CD14-positive monocyte (primary cell): Measurements from ENCODE around the gene KMT2B. TPM values are rescaled to one million over a fixed set of nuclear protein-coding genes. Genes with fewer than 3 reads are reported as not detected.
A peak's percentile ranks its signal among the peaks of the same experiment; 100 is the strongest.

ENCODE experiments used
- DNase-seq, 3 donors: peaks; one replicate each; pipeline ENCODE4 v3.0.0-alpha.2; 2011 to 2022
- H2AFZ ChIP-seq: 2 replicates; pipeline ENCODE4 v1.6.0; 2012; ENCODE audit warnings: mild to moderate bottlenecking, low read depth, low read length, inconsistent platforms; ENCODE audit not compliant: insufficient read depth, poor library complexity, severe bottlenecking
- H3K27ac ChIP-seq, 2 donors: 1 replicate in 1 of 2; 2 replicates in 1 of 2; pipeline ENCODE4 v1.5.1; 2012 to 2013; ENCODE audit warnings: low read length in 2 of 2, control low read depth in 1 of 2, inconsistent platforms in 1 of 2, low read depth in 1 of 2, mild to moderate bottlenecking in 1 of 2
- H3K27me3 ChIP-seq, 2 donors: one replicate each; pipeline versions ENCODE4 v1.6.0 to v1.6.1; 2011 to 2013; ENCODE audit warnings: low read length in 2 of 2; ENCODE audit not compliant: control insufficient read depth in 2 of 2, insufficient read depth in 2 of 2
- H3K36me3 ChIP-seq, 2 donors: replicated peaks in 1 of 2; 1 replicate in 1 of 2; 2 replicates in 1 of 2; pipeline versions ENCODE4 v1.5.1 to v1.6.1; 2012 to 2013; ENCODE audit warnings: low read length in 2 of 2, control low read depth in 1 of 2, inconsistent platforms in 1 of 2, mild to moderate bottlenecking in 1 of 2; ENCODE audit not compliant: insufficient read depth in 2 of 2, control insufficient read depth in 1 of 2
- H3K4me1 ChIP-seq, 2 donors: 1 replicate in 1 of 2; 2 replicates in 1 of 2; pipeline versions ENCODE4 v1.5.1 to v1.6.1; 2012 to 2013; ENCODE audit warnings: low read length in 2 of 2, control low read depth in 1 of 2, inconsistent platforms in 1 of 2, mild to moderate bottlenecking in 1 of 2, moderate library complexity in 1 of 2; ENCODE audit not compliant: insufficient read depth in 2 of 2, control insufficient read depth in 1 of 2
- H3K4me2 ChIP-seq: replicated peaks from 2 replicates; pipeline ENCODE3; 2012; ENCODE audit warnings: low read length, moderate library complexity, mild to moderate bottlenecking; ENCODE audit not compliant: poor library complexity, severe bottlenecking; ENCODE audit errors: extremely low read depth
- H3K4me3 ChIP-seq, 3 experiments: fragments of 200-600 bp in 1 of 3; sonication (generic) in 1 of 3; replicated peaks in 1 of 3; 1 replicate in 2 of 3; 2 replicates in 1 of 3; pipeline ENCODE4 v1.5.1; 2011 to 2013; ENCODE audit warnings: low read length in 3 of 3, mild to moderate bottlenecking in 3 of 3, control low read depth in 2 of 3, low read depth in 2 of 3, inconsistent platforms in 1 of 3, moderate library complexity in 1 of 3
- H3K79me2 ChIP-seq: 2 replicates; pipeline ENCODE4 v1.6.0; 2012; ENCODE audit warnings: mild to moderate bottlenecking, control low read depth, inconsistent platforms, low read length, moderate library complexity; ENCODE audit not compliant: insufficient read depth
- H3K9ac ChIP-seq: 2 replicates; pipeline ENCODE4 v1.6.0; 2017; ENCODE audit warnings: low read length, mild to moderate bottlenecking; ENCODE audit not compliant: insufficient read depth, poor library complexity, severe bottlenecking
- H3K9me3 ChIP-seq, 2 donors: replicated peaks in 1 of 2; 1 replicate in 1 of 2; 2 replicates in 1 of 2; pipeline versions ENCODE4 v1.5.1 to v1.6.1; 2012 to 2013; ENCODE audit warnings: low read length in 2 of 2, control low read depth in 1 of 2; ENCODE audit not compliant: control insufficient read depth in 1 of 2, insufficient read depth in 1 of 2
- H4K20me1 ChIP-seq: 2 replicates; pipeline ENCODE4 v1.6.0; 2012; ENCODE audit warnings: mild to moderate bottlenecking, low read length, control low read depth, moderate library complexity; ENCODE audit not compliant: insufficient read depth
- H3K27ac Mint-ChIP-seq, 7 donors: one replicate each; pipeline ENCODE4 v1.8.0; 2020; ENCODE audit warnings: mild to moderate bottlenecking in 7 of 7, mixed read lengths in 7 of 7, moderate library complexity in 6 of 7, inconsistent platforms in 2 of 7
- H3K27me3 Mint-ChIP-seq, 3 donors: one replicate each; pipeline ENCODE4 v1.8.0; 2021 to 2022; ENCODE audit warnings: low read depth in 3 of 3, mild to moderate bottlenecking in 3 of 3, mixed read lengths in 3 of 3, moderate library complexity in 3 of 3, inconsistent platforms in 1 of 3
- H3K36me3 Mint-ChIP-seq, 2 donors: one replicate each; pipeline ENCODE4 v1.8.0; 2020; ENCODE audit warnings: mixed read lengths in 2 of 2, inconsistent platforms in 1 of 2, mild to moderate bottlenecking in 1 of 2
- H3K4me1 Mint-ChIP-seq: one replicate; pipeline ENCODE4 v1.8.0; 2020; ENCODE audit warnings: mild to moderate bottlenecking, mixed read lengths
- H3K4me3 Mint-ChIP-seq, 2 donors: one replicate each; pipeline ENCODE4 v1.8.0; 2020; ENCODE audit warnings: mild to moderate bottlenecking in 2 of 2, mixed read lengths in 2 of 2, moderate library complexity in 1 of 2
- H3K9me3 Mint-ChIP-seq, 7 donors: one replicate each; pipeline ENCODE4 v1.8.0; 2020 to 2022; ENCODE audit warnings: mixed read lengths in 7 of 7, mild to moderate bottlenecking in 6 of 7, moderate library complexity in 6 of 7, inconsistent platforms in 2 of 7
- CTCF ChIP-seq: fragments of 200-600 bp; IDR thresholded peaks from one replicate; pipeline ENCODE4 v1.8.0; 2022; ENCODE audit warnings: antibody characterized with exemption, mild to moderate bottlenecking
- WGBS: methylation state at CpG from one replicate; pipeline ENCODE4 v1.1.5; 2013; ENCODE audit warnings: missing lambda C conversion rate; ENCODE audit not compliant: insufficient coverage; 5-methylcytosine and 5-hydroxymethylcytosine counted together
- intact Hi-C, 2 donors: fragments of 100-400 bp; cut with micrococcal nuclease; formaldehyde crosslinking; loops; one replicate each; pipeline versions ENCODE4 v1.15.0 to v1.15.1; 2023
- polyA minus RNA-seq: library from RNA; depleted of rRNA, polyadenylated mRNA; stranded (reverse); fragments of >200 nt; gene quantifications from 2 replicates; pipeline ENCODE4 v1.2.3, GENCODE V29; 2012
- polyA plus RNA-seq, 3 donors: library from polyadenylated mRNA; depleted of rRNA in 1 of 3; unstranded in 2 of 3; stranded (reverse) in 1 of 3; fragments of 300-500 nt in 2 of 3; fragments of >200 nt in 1 of 3; fragmentation: Illumina TruSeq in 2 of 3; gene quantifications; 1 replicate in 2 of 3; 2 replicates in 1 of 3; pipeline ENCODE4 v1.2.3, GENCODE V29; 2012 to 2021
- total RNA-seq, 12 experiments: library from RNA in 1 of 12; stranded (reverse) in 1 of 12; fragments of 120-200 nt in 1 of 12; gene quantifications; one replicate each; pipeline ENCODE4 v1.2.4 and lab custom pipeline; 2013 to 2026; ENCODE audit warnings: mixed read lengths in 6 of 12, inconsistent platforms in 1 of 12

Gene KMT2B
- total RNA-seq (2013): 7.6 TPM
- polyA plus RNA-seq (10 to 100 TPM in 1 of 3 donors, under 1 TPM in 2; 0.32 to 63.6 (median 0.65) TPM), polyA minus RNA-seq (10.9 and 14.0 TPM in 2 replicates), total RNA-seq (lab: John Stamatoyannopoulos, UW) (17.3 to 74.7 (median 33.9) reads per million in 11 experiments)

- Histone ChIP-seq H3K4me3 (peak within 1 kb of the TSS; percentile 78 to 91 (median 81)), H2AFZ (peak within 1 kb of the TSS; percentile 98), H3K27me3 (no peaks in the 10 kb centered on the region), H3K9me3 (no peaks in the 10 kb centered on the region), H3K79me2 (peaks cover 33% of the 10 kb centered on the region), H3K36me3 (peaks cover 25 to 34% of the 10 kb centered on the region in 2 donors), H4K20me1 (peaks cover 34% of the 10 kb centered on the region), H3K4me1 (peaks cover 23 to 37% of the 10 kb centered on the region in 2 donors), H3K4me2 (peak within 1 kb of the TSS; percentile 96), H3K27ac (peak within 1 kb of the TSS; percentile 52 to 79), H3K9ac (peak within 1 kb of the TSS; percentile 81)
- H3K4me3 Mint-ChIP-seq: peak within 1 kb of the TSS; percentile 95 to 99
- no peaks in the 10 kb centered on the region for H3K9me3 Mint-ChIP-seq
- WGBS: under 1% methylated on average over 79 of the region's 109 CpGs
- peaks cover 1 to 6% (median 4%) of the 10 kb centered on the region in 3 donors for H3K27me3 Mint-ChIP-seq
- H3K4me1 Mint-ChIP-seq: peaks cover 30% of the 10 kb centered on the region
- H3K36me3 Mint-ChIP-seq: peaks cover 22 to 28% of the 10 kb centered on the region in 2 donors
- intact Hi-C loops: loop anchor here (2.0 to 5.0 kb wide), 3 partner anchors 91 to 207 kb away; partner anchors contain the start of genes RBM42 (in 1 of the 2) and TMEM147 (in 1 of the 2)
- DNase-seq: no peak
- H3K27ac Mint-ChIP-seq: peak within 1 kb of the TSS; percentile 80 to 93 (median 88)
- TF ChIP-seq CTCF: no peak
These were observed at the start of gene KMT2B for GRCh38 chr19:35717665-35718344. KMT2B (plus strand) TSS chr19:35718003; CDS start chr19:35718019, 16 bp downstream.

- Histone ChIP-seq H3K4me2 (no peak overlapping the region), H2AFZ (no peak overlapping the region), H3K9ac (no peak overlapping the region), H4K20me1 (no peaks in the 10 kb centered on the region), H3K4me3 (no peak overlapping the region), H3K9me3 (peaks cover 0 to 7% of the 10 kb centered on the region in 2 donors), H3K36me3 (peaks cover 0 to 9% of the 10 kb centered on the region in 2 donors), H3K4me1 (peaks cover 0 to 6% of the 10 kb centered on the region in 2 donors), H3K27ac (no peak overlapping the region), H3K27me3 (peaks cover 9 to 29% of the 10 kb centered on the region in 2 donors), H3K79me2 (no peaks in the 10 kb centered on the region)
- Mint-ChIP-seq H3K36me3 (peaks cover 0 to 2% of the 10 kb centered on the region in 2 donors), H3K9me3 (peaks cover 0 to 9% (median 0%) of the 10 kb centered on the region in 7 donors), H3K27ac (no peak overlapping the region), H3K4me1 (peaks cover 6% of the 10 kb centered on the region), H3K27me3 (peaks cover 42 to 51% (median 50%) of the 10 kb centered on the region in 3 donors), H3K4me3 (peak overlapping the region in 1 of 2 donors; percentile 30)
- 87% methylated on average over 6 of the region's 6 CpGs for WGBS
- TF ChIP-seq CTCF: no peak
- intact Hi-C loops: no loop called here
- DNase-seq: no peak
These were observed 48.2 kb upstream of the KMT2B start for GRCh38 chr19:35669566-35669965.
